Measurements from ENCODE around the gene SGCG.

DNA sequence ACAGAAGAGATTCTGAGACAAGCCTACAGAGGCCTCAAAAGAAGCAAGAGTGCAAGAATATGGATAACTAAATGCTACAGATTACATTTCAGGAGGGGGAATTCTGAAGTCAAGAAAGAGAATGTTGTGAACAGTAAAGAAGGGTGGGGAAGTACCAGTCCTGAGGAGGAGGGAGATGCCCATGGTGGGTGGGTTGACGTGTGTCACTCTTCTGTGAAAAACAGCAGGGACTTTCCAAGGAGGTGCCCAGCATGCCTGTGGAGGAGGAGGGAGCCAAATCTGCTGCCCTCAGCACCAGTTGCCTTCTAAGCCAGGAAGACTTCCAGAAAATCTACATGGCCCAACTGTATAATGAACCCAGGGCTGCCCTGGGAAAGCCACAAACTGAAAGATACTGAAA, 87.7 kb downstream of the SGCG start:
- TF ChIP-seq, protein P1, sequence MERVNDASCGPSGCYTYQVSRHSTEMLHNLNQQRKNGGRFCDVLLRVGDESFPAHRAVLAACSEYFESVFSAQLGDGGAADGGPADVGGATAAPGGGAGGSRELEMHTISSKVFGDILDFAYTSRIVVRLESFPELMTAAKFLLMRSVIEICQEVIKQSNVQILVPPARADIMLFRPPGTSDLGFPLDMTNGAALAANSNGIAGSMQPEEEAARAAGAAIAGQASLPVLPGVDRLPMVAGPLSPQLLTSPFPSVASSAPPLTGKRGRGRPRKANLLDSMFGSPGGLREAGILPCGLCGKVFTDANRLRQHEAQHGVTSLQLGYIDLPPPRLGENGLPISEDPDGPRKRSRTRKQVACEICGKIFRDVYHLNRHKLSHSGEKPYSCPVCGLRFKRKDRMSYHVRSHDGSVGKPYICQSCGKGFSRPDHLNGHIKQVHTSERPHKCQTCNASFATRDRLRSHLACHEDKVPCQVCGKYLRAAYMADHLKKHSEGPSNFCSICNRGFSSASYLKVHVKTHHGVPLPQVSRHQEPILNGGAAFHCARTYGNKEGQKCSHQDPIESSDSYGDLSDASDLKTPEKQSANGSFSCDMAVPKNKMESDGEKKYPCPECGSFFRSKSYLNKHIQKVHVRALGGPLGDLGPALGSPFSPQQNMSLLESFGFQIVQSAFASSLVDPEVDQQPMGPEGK (CRISPR knock-in tag; IDR thresholded peaks at IDR 0.05; ENCODE audit: borderline replicate concordance), result no peak
- TF ChIP-seq ZFP30 (CRISPR knock-in tag; IDR thresholded peaks at IDR 0.05), result no peak
- TF ChIP-seq, protein P2, sequence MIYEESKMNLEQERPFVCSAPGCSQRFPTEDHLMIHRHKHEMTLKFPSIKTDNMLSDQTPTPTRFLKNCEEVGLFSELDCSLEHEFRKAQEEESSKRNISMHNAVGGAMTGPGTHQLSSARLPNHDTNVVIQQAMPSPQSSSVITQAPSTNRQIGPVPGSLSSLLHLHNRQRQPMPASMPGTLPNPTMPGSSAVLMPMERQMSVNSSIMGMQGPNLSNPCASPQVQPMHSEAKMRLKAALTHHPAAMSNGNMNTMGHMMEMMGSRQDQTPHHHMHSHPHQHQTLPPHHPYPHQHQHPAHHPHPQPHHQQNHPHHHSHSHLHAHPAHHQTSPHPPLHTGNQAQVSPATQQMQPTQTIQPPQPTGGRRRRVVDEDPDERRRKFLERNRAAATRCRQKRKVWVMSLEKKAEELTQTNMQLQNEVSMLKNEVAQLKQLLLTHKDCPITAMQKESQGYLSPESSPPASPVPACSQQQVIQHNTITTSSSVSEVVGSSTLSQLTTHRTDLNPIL (CRISPR knock-in tag; IDR thresholded peaks at IDR 0.05; ENCODE audit: low read depth), result no peak
